SK-N-SH (cell line): ENCODE results near the gene NDUFC1. TPM values are rescaled to one million over a fixed set of nuclear protein-coding genes. Genes with fewer than 3 reads are reported as not detected.

ENCODE experiments used
- CTCF ChIA-PET: fragments of 300-600, 350-600 bp; formaldehyde crosslinking; extraction: SDS; loops from one replicate; lab custom pipeline; 2021; lab: Yijun Ruan, JAX
- POLR2A ChIA-PET: fragments of 350-600 bp; sonication (Branson Sonifier 250); formaldehyde crosslinking; extraction: SDS; loops from one replicate; lab custom pipeline; 2020; ENCODE audit warnings: antibody characterized with exemption, inconsistent platforms; lab: Yijun Ruan, JAX
- DNase-seq: peaks from one replicate; pipeline ENCODE4 v3.0.0; 2012
- H2AFZ ChIP-seq: fragments of 200-600 bp; sonication (generic); 2 replicates; pipeline ENCODE4 v1.8.1; 2016; ENCODE audit warnings: antibody characterized with exemption, mild to moderate bottlenecking, low read depth
- H3F3A ChIP-seq: fragments of 200-600 bp; sonication (generic); replicated peaks from 2 replicates; pipeline ENCODE3; 2016; ENCODE audit warnings: antibody characterized with exemption, mild to moderate bottlenecking; ENCODE audit not compliant: insufficient read depth
- H3K27ac ChIP-seq, 2 experiments: fragments of 200-500 bp in 1 of 2; fragments of 200-600 bp in 1 of 2; sonication (Bioruptor generic) in 1 of 2; sonication (generic), shearing (Covaris generic) in 1 of 2; 2 replicates each; pipeline versions ENCODE4 v1.5.1 to v1.6.1; 2014 to 2016; ENCODE audit warnings: low read depth in 2 of 2, inconsistent platforms in 1 of 2, low read length in 1 of 2, mild to moderate bottlenecking in 1 of 2, mixed read lengths in 1 of 2
- H3K27me3 ChIP-seq: fragments of 200-600 bp; sonication (generic), shearing (Covaris generic); 2 replicates; pipeline ENCODE4 v1.6.1; 2016; ENCODE audit warnings: mixed run types; ENCODE audit not compliant: insufficient read depth
- H3K36me3 ChIP-seq, 2 experiments: fragments of 200-500 bp in 1 of 2; fragments of 200-600 bp in 1 of 2; sonication (Bioruptor generic) in 1 of 2; sonication (generic) in 1 of 2; replicated peaks in 1 of 2; 2 replicates each; pipeline versions ENCODE3 to v1.5.1; 2014 to 2016; ENCODE audit warnings: low read length in 1 of 2, mild to moderate bottlenecking in 1 of 2; ENCODE audit not compliant: insufficient read depth in 2 of 2, control insufficient read depth in 1 of 2
- H3K4me1 ChIP-seq, 2 experiments: fragments of 200-500 bp in 1 of 2; fragments of 200-600 bp in 1 of 2; sonication (Bioruptor generic) in 1 of 2; sonication (generic), shearing (Covaris generic) in 1 of 2; 2 replicates each; pipeline versions ENCODE4 v1.5.1 to v1.6.1; 2014 to 2016; ENCODE audit warnings: low read depth in 1 of 2, low read length in 1 of 2, mixed run types in 1 of 2; ENCODE audit not compliant: insufficient read depth in 2 of 2, control insufficient read depth in 1 of 2
- H3K4me2 ChIP-seq: fragments of 200-600 bp; sonication (generic), shearing (Covaris generic); 2 replicates; pipeline ENCODE4 v1.6.1; 2017; ENCODE audit warnings: mixed run types
- H3K4me3 ChIP-seq, 2 experiments: fragments of 200-500 bp in 1 of 2; fragments of 200-600 bp in 1 of 2; sonication (Bioruptor generic) in 1 of 2; sonication (generic), shearing (Covaris generic) in 1 of 2; 2 replicates each; pipeline versions ENCODE4 v1.5.1 to v1.8.1; 2014 to 2016; ENCODE audit warnings: low read depth in 2 of 2, inconsistent platforms in 1 of 2, low read length in 1 of 2, mild to moderate bottlenecking in 1 of 2, mixed read lengths in 1 of 2, moderate library complexity in 1 of 2
- H3K79me2 ChIP-seq: fragments of 200-600 bp; sonication (generic); 2 replicates; pipeline ENCODE4 v1.8.1; 2017; ENCODE audit warnings: mild to moderate bottlenecking; ENCODE audit not compliant: insufficient read depth
- H3K9ac ChIP-seq: fragments of 200-600 bp; sonication (generic); 2 replicates; pipeline ENCODE4 v1.6.1; 2017; ENCODE audit warnings: mixed run types
- H3K9me2 ChIP-seq: fragments of 200-600 bp; sonication (generic); 2 replicates; pipeline ENCODE4 v1.6.1; 2017; ENCODE audit warnings: mixed run types
- H3K9me3 ChIP-seq: fragments of 200-600 bp; sonication (generic); 2 replicates; pipeline ENCODE4 v1.6.1; 2017; ENCODE audit warnings: mixed run types, mild to moderate bottlenecking, moderate library complexity
- H4K20me1 ChIP-seq: fragments of 200-600 bp; sonication (generic); 2 replicates; pipeline ENCODE4 v1.6.1; 2017; ENCODE audit warnings: mild to moderate bottlenecking, mixed run types; ENCODE audit not compliant: insufficient read depth
- CTCF ChIP-seq: fragments of 200-600 bp; sonication (generic); IDR thresholded peaks from 2 replicates; pipeline ENCODE4 v1.6.1; 2017; ENCODE audit warnings: antibody characterized with exemption, mild to moderate bottlenecking, moderate library complexity
- ELF1 ChIP-seq: IDR thresholded peaks from 2 replicates; pipeline ENCODE4 v1.4.0; 2012
- EP300 ChIP-seq, 2 experiments: IDR thresholded peaks; 2 replicates each; pipeline versions ENCODE4 v1.4.0 to v1.6.1; 2012; ENCODE audit warnings: borderline replicate concordance in 1 of 2, low read depth in 1 of 2, low read length in 1 of 2
- FOXM1 ChIP-seq: IDR thresholded peaks from 2 replicates; pipeline ENCODE4 v1.4.0; 2012; ENCODE audit warnings: low read depth, mild to moderate bottlenecking
- GATA2 ChIP-seq: sonication (generic); formaldehyde crosslinking; IDR thresholded peaks from 2 replicates; pipeline ENCODE4 v1.5.0; 2020; ENCODE audit warnings: mild to moderate bottlenecking, missing genetic modification reagents
- IRF3 ChIP-seq: fragments of 150-350 bp; IDR thresholded peaks from 2 replicates; pipeline ENCODE4 v1.6.1; 2016; ENCODE audit warnings: mild to moderate bottlenecking, low read depth, low read length
- JUND ChIP-seq: IDR thresholded peaks from 2 replicates; pipeline ENCODE4 v1.4.0; 2012
- MEF2A ChIP-seq: IDR thresholded peaks from 2 replicates; pipeline ENCODE4 v1.4.0; 2012; ENCODE audit warnings: low read depth, borderline replicate concordance
- MXI1 ChIP-seq: IDR thresholded peaks from 2 replicates; pipeline ENCODE4 v1.6.1; 2012; ENCODE audit warnings: mild to moderate bottlenecking, low read depth, low read length, improper control_type of control experiment
- NRF1 ChIP-seq: IDR thresholded peaks from 2 replicates; pipeline ENCODE4 v1.6.1; 2012; ENCODE audit warnings: low read depth, mild to moderate bottlenecking, low read length
- POLR2AphosphoS5 ChIP-seq: IDR thresholded peaks from 2 replicates; pipeline ENCODE4 v1.6.1; 2012; ENCODE audit warnings: low read depth, low read length
- RAD21 ChIP-seq: IDR thresholded peaks from 2 replicates; pipeline ENCODE4 v1.6.1; 2012; ENCODE audit warnings: mild to moderate bottlenecking, low read length
- RCOR1 ChIP-seq: fragments of 150-350 bp; IDR thresholded peaks from 2 replicates; pipeline ENCODE4 v1.6.1; 2017; ENCODE audit warnings: antibody characterized with exemption, low read length
- REST ChIP-seq: IDR thresholded peaks from 2 replicates; pipeline ENCODE4 v1.6.1; 2012; ENCODE audit warnings: mild to moderate bottlenecking, low read depth, low read length, moderate library complexity
- RXRA ChIP-seq: IDR thresholded peaks from 2 replicates; pipeline ENCODE4 v1.4.0; 2012; ENCODE audit warnings: low read depth, mild to moderate bottlenecking, borderline replicate concordance
- SIN3A ChIP-seq: IDR thresholded peaks from 2 replicates; pipeline ENCODE4 v1.6.1; 2012; ENCODE audit warnings: low read depth, mild to moderate bottlenecking, low read length, moderate library complexity, borderline replicate concordance
- SMC3 ChIP-seq: IDR thresholded peaks from 2 replicates; pipeline ENCODE4 v1.6.1; 2012; ENCODE audit warnings: low read depth, low read length, improper control_type of control experiment
- TAF1 ChIP-seq: IDR thresholded peaks from 2 replicates; pipeline ENCODE4 v1.6.1; 2012; ENCODE audit warnings: low read depth, mild to moderate bottlenecking, low read length, moderate library complexity, borderline replicate concordance
- TEAD4 ChIP-seq: IDR thresholded peaks from 2 replicates; pipeline ENCODE4 v1.4.0; 2012; ENCODE audit warnings: mild to moderate bottlenecking, borderline replicate concordance; ENCODE audit not compliant: insufficient read depth
- YY1 ChIP-seq: IDR thresholded peaks from 2 replicates; pipeline ENCODE4 v1.4.0; 2012; ENCODE audit warnings: low read depth, mild to moderate bottlenecking
- WGBS: methylation state at CpG from one replicate; pipeline ENCODE4 v1.1.6; 2017; ENCODE audit warnings: low lambda C conversion rate; 5-methylcytosine and 5-hydroxymethylcytosine counted together
- polyA plus RNA-seq, 3 experiments: library from polyadenylated mRNA; depleted of rRNA; stranded (reverse); fragments of >200 nt; gene quantifications; 2 replicates each; pipeline ENCODE4 v1.2.3, GENCODE V29; 2012

Gene NDUFC1
- polyA plus RNA-seq, 1 of the 3 experiments (the other 2 are of a cell fraction) = 101 TPM

- TF ChIP-seq TAF1 = no peak
- no peak for TF ChIP-seq REST
- no peak for TF ChIP-seq CTCF
- peak; percentile 53; the same call in 1 of the 2 replicates for TF ChIP-seq TEAD4
- peak; percentile 42; the same call in 1 of the 2 replicates for TF ChIP-seq ELF1
- TF ChIP-seq SIN3A = peak; percentile 81
- no peak for TF ChIP-seq RCOR1
These were observed 35.6 kb downstream of the NDUFC1 start (continued) for GRCh38 chr4:139266583-139267257.

GRCh38 chr4:139266208-139266582, 36.1 kb downstream of the NDUFC1 start:
- H3K9me2 ChIP-seq = no peaks in the 10 kb centered on the region
- no peaks in the 10 kb centered on the region for H3K9me3 ChIP-seq
- peak overlapping the region; percentile 90 for H2AFZ ChIP-seq
- peak overlapping the region; percentile 79 to 84 for H3K27ac ChIP-seq
- H4K20me1 ChIP-seq = no peaks in the 10 kb centered on the region
- peak overlapping the region; percentile 74 for H3K4me2 ChIP-seq
- H3K4me1 ChIP-seq = peaks cover 8 to 20% of the 10 kb centered on the region in 2 experiments
- H3F3A ChIP-seq = peaks cover 26% of the 10 kb centered on the region
- peak overlapping the region; percentile 24 to 59; a peak in 3 of 4 replicates for H3K4me3 ChIP-seq
- ChIA-PET POLR2A (interaction anchor here (0.5 kb wide), 1 partner anchor 20 kb away, joined by 3 read pairs; no protein-coding TSS in a partner anchor), CTCF (interaction anchor here (1.2 to 3.3 kb wide), 3 partner anchors 12 to 30 kb away, joined by 3 to 9 read pairs (median 4); no protein-coding TSS in a partner anchor)
- WGBS = 0% methylated on average over 1 of the region's 1 CpG
- peak overlapping the region; percentile 32; the same call in 1 of the 2 replicates for H3K9ac ChIP-seq
- no peaks in the 10 kb centered on the region for H3K79me2 ChIP-seq
- H3K36me3 ChIP-seq = no peaks in the 10 kb centered on the region
- H3K27me3 ChIP-seq = no peaks in the 10 kb centered on the region
- no peak for DNase-seq
- TF ChIP-seq IRF3 = no peak
- TF ChIP-seq SMC3 = no peak
- no peak for TF ChIP-seq POLR2AphosphoS5
- TF ChIP-seq NRF1 = no peak
- no peak for TF ChIP-seq REST
- no peak for TF ChIP-seq MXI1
- TF ChIP-seq TAF1 = no peak
- TF ChIP-seq GATA2 (CRISPR knock-in tag) = no peak
- TF ChIP-seq RXRA = no peak
- no peak for TF ChIP-seq EP300 (IDR thresholded peaks at IDR 0.05; ENCODE audit: borderline replicate concordance in 1 of 2, low read depth in 1 of 2, low read length in 1 of 2)
- TF ChIP-seq YY1 = no peak
- TF ChIP-seq MEF2A = no peak
- TF ChIP-seq RAD21 = no peak
- no peak for TF ChIP-seq JUND
- TF ChIP-seq FOXM1 = no peak
